GM18498 (cell line): ENCODE results near the gene SEC16A.

Experiments
- ATAC-seq: cut with Tn5 transposase; IDR thresholded peaks from one replicate; pipeline ENCODE4 v1.9.1; 2021; ENCODE audit warnings: mild to moderate bottlenecking, moderate library complexity; ENCODE audit not compliant: unreplicated experiment

Gene SEC16A

GRCh38 chr9:136482793-136483588 is at the start of gene SEC16A:
Gene SEC16A, minus strand, starts transcription at chr9:136483040. Its CDS starts 5,425 bp downstream, at chr9:136477615.
- peak; percentile 58 for ATAC-seq

- no peak for ATAC-seq
These were observed 49.3 kb upstream of the SEC16A start for GRCh38 chr9:136531904-136532798.

GRCh38 chr9:136531186-136531903 is 48.5 kb upstream of the SEC16A start:
- ATAC-seq = no peak

GRCh38 chr9:136530461-136531089 is 47.7 kb upstream of the SEC16A start:
- ATAC-seq = no peak

GRCh38 chr9:136529516-136530460 is 46.9 kb upstream of the SEC16A start:
- no peak for ATAC-seq

- ATAC-seq = no peak
These were observed 46.0 kb upstream of the SEC16A start for GRCh38 chr9:136528716-136529341.

GRCh38 chr9:136527721-136528710 is 45.2 kb upstream of the SEC16A start:
- ATAC-seq = no peak

GRCh38 chr9:136527131-136527530 is 44.3 kb upstream of the SEC16A start:
- no peak for ATAC-seq

GRCh38 chr9:136526625-136527066 is 43.8 kb upstream of the SEC16A start:
- no peak for ATAC-seq

GRCh38 chr9:136525841-136526499 is 43.1 kb upstream of the SEC16A start:
- no peak for ATAC-seq

- no peak for ATAC-seq
These were observed 42.4 kb upstream of the SEC16A start for GRCh38 chr9:136525207-136525606.

GRCh38 chr9:136522314-136523237 is 39.7 kb upstream of the SEC16A start:
- ATAC-seq = no peak

GRCh38 chr9:136521537-136521936 is 38.7 kb upstream of the SEC16A start:
- no peak for ATAC-seq

GRCh38 chr9:136520053-136520540 is 37.3 kb upstream of the SEC16A start:
- ATAC-seq = no peak

GRCh38 chr9:136519263-136520052 is 36.6 kb upstream of the SEC16A start:
- no peak for ATAC-seq
